Stimulated activated naive CD4-positive, alpha-beta T cell treated with Interleukin-2 at 50 U/mL for 16 hours (primary cell): ENCODE measurements around the gene NUP210.

Experiments used
- DNase-seq: peaks from one replicate; lab custom pipeline; 2025; lab: John Stamatoyannopoulos, UW

The NUP210 gene

DNA sequence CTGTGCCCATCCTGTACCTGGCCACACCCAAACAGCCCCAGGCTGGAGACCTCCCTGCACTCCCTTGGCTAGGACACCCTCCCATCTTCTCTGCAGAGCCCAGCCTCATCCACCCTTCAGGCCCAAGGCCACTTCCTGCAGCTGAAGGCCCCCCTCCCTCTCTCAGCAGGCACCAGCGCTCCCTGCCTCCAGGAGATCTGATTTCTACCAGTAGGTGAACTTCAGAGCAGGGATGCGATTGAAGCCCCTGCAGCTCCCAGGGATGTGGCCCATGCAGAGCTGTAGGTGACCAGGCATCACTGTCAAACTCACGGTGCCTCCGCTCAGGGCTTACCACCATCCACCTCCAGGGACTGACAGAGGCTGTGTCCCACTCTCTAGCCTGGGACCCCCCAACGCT is 96.3 kb downstream of the NUP210 start:
- DNase-seq: no peak

DNA sequence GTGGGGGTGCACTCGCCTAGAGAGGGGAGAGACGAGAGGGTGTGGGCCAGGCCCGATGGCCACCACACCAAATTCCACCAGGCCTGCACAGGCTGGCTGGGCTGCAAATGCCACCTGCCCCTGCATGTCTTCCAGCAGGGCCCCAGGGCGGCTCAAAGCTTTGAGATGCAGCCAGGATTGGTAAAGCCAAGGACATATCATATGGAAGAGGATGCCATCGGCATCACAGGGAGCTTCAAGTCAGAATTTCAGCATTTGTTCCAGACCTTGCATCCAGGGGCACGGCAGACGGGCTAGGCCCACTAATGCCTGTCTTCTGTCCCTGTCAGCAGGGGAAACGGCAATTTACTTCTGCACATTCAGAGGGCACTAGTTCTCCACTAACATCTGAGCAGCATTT is 97.8 kb downstream of the NUP210 start:
- DNase-seq: no peak

DNA sequence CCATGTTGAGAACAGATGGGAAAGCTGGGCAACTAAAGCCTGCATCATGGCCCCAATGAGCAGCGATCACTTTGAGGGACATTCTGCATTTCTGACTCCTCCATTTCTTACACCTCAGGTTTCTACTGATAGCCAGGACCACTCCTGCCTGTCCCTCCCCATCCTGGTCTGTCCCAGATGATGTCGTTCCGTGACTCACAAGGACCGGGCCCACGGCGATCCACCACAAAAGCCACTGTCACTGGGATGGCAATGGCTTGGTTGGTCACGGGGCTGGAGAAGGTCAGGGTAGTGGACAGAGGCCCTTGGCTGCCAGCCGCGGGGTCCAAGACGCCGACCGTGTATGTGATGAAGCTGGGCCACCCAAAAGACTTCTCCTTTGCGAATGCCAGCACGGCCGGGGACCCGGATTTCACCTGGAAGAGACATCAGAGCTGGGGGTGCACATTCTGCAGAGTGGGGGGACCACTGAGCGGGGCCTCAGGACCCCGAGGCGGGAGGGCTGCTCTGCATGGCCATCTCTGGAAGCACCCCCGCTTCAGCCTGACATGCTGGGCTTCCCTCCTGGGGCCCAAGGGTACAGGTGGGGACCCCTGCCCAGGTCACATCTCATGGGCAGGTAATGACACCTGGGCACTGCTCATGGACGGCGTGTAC is 100.4 kb downstream of the NUP210 start:
- no peak for DNase-seq

- DNase-seq: no peak
These were observed 101.3 kb downstream of the NUP210 start for GRCh38 chr3:13318626-13319470.

GRCh38 chr3:13317596-13318320 is 102.4 kb downstream of the NUP210 start:
- no peak for DNase-seq

- no peak for DNase-seq
These were observed 103.5 kb downstream of the NUP210 start for GRCh38 chr3:13316603-13317002.

- no peak for DNase-seq
These were observed 105.2 kb downstream of the NUP210 start for GRCh38 chr3:13314877-13315276.

GRCh38 chr3:13313813-13314212 is 106.3 kb downstream of the NUP210 start:
- DNase-seq: no peak

- DNase-seq: no peak
These were observed 111.1 kb downstream of the NUP210 start for GRCh38 chr3:13309004-13309403.

GRCh38 chr3:13308380-13308801 is 111.7 kb downstream of the NUP210 start:
- DNase-seq: no peak

DNA sequence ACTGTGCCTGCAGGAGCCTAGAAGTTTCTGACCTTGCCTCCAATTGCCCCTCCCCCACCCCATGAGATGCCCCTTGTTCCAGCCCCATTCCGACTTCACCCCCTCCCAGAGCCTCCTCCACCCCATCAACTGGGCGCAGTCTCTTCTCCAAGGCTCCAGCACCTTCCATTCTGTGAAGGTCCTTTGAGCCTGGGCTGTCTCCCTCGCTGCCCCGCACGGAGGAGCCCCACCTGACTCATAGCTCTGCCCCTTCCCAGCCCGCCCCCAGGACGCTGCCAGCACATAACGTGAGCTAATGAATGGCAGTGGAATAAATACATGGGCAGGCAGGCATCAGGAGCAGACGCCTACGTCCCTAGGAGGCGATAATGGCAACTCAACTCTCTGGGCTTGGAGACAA is 113.1 kb downstream of the NUP210 start:
- DNase-seq: no peak

- no peak for DNase-seq
These were observed 114.5 kb downstream of the NUP210 start for GRCh38 chr3:13305623-13306022.

GRCh38 chr3:13303410-13303809 is 116.7 kb downstream of the NUP210 start:
- DNase-seq: no peak

DNA sequence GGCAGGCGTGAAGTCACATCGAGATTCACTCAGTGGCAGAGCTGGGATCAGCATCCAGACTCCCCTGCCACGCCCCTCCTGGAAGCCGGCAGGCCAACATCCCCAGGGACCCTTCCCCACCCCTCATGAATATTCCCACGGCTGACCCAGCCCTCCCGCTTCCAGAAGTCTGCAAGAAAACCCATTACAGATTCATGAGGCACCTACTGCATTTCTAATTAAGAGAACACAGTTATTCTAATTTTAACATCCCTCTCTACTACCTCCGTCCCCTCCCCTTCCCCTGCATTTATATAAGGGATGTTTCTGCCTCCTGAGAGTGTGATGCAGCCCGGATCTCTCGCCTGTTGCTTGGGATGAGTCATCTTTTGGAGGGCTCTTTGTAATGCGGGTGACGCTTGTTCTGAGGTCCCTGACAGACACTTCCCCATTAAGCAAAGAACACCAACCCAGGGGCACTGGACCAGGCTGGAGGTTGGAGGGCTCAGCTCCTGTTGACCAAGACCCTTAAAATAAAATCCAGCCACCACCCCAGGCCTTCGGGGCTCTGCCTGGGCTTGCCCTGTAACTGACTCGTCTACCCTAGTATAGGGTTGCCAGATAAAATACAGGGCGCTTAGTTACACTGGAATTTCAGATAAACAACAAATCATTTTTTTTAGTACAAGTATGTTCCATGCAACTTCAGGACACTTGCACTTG is 118.7 kb downstream of the NUP210 start:
- no peak for DNase-seq

DNA sequence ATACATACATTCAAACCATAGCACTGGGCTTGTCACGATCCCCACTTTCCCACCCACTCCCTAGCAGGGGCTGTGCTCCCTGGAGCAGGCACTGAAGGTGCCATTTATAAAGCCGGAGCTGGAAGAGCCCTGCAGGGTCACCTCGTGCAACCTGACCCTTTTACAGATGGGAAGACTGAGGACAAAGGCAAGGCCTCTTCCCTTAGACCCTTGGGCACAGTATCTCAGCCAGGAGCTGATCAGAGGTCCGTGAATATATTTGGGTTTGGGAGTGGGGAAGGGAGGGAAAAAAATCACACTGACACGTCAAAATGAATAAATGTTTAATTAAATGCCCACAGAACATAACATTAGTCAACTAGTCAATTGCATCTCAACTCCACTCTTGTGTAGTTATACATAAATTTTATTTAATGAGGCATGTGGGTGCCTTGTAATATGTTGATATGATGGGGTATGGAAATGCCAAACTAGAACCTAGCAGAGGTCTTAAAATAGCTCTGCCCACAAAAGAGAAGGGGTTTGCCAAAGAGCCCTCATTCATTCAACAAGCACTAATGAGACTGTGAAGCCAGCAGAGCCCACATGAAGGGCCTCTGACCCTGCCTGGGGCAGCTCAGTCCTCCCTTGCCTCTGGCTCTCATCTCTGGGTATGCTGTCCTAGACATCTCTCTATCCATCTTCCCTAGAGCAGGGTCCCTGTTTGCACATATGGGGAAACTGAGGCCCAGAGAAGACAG is 119.4 kb downstream of the NUP210 start:
- DNase-seq: no peak

DNA sequence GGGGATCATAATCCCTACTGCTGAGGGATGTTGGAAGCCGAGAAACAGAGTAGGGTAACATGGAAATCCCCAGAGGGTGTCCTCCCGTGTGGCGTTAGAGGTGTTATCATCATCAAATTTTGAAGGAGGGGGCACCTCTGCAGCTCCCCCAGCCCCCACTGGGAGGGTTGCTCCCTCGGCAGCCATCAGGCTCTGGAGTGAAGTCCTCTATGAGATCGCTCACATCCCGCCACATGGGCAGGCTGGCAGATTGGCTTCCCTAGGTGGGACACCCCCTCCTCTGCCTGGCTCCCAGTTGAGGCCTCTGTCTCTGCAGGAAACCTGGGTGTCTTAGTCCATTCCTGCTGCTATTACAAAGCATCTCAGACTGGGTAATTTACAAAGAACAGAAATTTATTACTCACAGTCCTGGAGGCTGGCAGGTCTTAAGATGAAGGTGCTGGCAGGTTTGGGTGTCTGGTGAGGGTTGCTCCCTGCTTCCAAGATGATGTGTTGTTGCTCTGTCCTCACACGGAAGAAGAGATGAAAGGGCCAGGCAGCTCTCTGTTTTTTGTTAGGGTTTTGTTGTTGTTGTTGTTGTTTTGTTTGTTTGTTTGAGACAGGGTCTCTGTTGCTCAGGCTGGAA is 120.5 kb downstream of the NUP210 start:
- DNase-seq: no peak

DNA sequence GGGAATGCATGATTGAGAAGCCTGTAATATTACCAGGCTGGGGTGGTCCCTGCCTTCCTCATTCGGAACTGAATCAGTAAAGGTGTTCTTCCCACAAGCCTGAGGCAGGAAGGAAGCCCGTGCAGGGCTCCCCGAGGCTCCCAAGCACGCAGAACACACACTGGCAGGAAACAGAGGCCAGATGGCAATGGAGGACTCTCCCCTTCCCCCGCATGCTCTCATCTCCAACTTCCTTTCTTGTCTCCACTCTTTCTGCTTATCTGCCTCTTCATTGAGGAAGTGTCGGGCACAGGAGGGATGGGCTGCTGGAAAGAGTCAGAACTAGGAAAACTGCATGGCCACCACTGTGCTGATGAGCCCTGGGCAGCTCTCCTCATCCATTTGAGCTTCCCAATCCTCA is 123.5 kb downstream of the NUP210 start:
- DNase-seq: no peak

GRCh38 chr3:13294442-13295351 is 125.4 kb downstream of the NUP210 start:
- no peak for DNase-seq

- no peak for DNase-seq
These were observed 127.7 kb downstream of the NUP210 start for GRCh38 chr3:13292375-13292774.

DNA sequence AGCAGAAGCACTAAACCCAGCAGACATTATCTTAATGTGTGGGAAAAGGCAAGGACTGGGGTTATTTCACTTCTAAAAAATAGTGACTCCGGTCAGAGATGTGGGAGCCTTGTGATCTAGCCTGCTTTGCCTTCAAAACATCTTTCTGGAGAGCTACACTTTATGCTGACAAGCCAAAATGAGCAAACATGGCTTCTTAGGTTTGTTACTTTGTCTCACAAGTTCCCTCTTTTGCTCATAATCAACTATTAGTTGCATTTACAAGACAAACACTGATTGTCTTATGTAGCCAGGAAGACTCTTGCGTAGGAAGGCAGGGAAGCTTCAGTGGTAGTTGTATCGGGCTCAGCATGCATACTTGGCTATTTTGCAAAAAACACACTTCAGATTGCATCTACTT is 129.2 kb downstream of the NUP210 start:
- no peak for DNase-seq
